Activated CD8-positive, alpha-beta memory T cell treated with anti-CD3 and anti-CD28 coated beads, Interleukin-2, amount 50 U/mL, for 48 hours (primary cell): ENCODE results near the gene SOHLH1.
"Not testable (repeated sequence)": the region's sequence is repeated elsewhere in the genome, so short reads cannot be mapped to it uniquely, and the experiment has no call there.

ENCODE experiments used
- DNase-seq: peaks from one replicate; pipeline ENCODE4 v3.0.0-alpha.2; 2020

Gene SOHLH1

DNA sequence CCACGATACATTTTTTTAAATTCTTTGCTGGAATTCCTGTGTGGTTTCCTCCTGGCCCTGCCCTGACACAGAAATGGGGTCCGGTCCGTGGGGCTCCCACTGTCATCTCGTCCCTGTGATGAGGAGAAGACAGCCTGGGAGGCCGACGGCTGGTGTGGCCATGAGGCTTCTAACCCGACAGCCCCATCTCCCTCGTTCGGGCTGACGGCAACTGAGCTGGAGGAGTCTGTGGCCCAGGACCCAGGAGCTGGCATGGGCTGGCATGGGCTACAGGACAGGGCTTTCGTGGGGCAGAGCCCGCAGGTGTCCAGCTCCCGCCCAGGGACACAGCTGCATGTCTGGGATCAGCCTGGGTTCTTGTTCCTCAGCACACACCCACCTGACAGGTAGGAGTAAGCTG, 22.4 kb downstream of the SOHLH1 start:
- no peak for DNase-seq

DNA sequence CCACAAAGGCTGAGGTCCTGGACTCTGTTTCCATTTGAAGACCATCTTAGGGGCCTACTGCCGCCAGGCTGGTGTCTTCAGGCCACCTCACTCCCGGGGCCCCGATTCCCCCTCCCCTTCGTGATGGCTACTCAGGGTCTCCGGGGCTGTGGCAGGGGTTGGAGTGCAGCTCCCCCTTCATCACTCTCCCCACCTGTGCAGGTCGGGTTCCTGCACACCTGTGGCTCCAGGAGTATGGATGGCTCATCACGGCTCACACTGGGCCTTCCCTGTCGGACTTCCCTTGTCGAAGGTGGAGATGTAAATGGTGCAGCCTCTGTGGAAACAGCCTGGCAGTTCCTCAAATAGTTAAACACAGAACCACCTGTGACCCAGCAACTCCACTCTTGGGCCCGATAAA, 24.3 kb downstream of the SOHLH1 start:
- no peak for DNase-seq

DNA sequence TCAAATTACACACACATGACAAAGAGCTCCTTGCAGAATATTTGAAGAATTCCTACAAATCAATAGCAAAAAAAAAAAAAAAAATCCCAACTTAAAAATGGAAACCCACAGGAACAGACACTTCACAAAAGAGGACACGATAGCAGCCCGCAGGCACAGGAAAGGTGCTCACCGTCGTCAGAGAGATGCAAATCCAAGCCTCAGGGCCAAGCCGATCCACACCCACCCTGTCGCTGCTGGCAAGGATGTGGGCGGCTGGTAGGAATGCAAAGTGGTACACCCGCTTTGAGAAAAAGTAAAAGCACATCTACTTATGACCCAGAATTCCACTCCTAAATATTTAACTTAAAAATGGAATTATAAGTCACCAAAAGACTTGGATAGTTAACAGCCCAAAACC, 25.3 kb downstream of the SOHLH1 start:
- DNase-seq: no peak

DNA sequence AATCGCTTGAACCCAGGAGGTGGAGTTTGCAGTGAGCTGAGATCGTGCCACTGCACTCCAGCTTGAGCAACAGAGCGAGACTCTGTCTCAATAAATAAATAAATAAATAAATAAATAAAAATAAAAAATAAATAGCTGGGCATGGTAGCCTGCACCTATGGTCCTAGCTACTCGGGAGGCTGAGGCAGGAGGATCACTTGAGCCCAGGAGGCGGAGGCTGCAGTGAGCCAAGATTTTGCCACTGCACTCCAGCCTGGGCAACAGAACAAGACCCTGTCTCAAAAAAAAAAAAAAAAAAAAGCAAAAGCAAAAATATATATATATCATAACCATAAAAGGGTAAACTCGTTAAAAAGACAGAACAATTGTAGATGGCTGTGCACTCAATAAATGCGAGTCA, 26.5 kb downstream of the SOHLH1 start:
- not testable (repeated sequence) for DNase-seq

DNA sequence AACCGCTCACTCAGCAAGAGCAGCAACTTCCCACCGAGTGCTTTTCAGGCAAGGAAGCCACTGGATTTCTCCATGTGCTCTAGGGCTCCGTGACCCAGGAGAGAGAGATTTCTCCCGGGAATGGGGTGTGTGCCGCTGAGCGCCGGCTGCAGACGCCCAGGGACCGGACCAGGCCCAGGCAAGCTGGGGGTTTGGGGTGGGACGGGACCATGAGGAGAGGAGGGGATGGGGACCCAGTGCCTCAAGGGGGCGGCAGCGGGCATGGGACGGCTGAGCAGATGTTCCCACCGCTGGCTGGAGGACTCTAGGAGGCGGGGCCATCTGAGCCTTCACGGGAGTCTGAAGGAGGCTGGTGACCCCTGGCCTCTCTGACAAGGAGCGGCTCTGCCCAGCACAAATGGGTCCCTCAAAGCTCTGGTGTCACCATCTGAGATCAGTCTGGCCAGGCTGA, 27.7 kb downstream of the SOHLH1 start:
- no peak for DNase-seq

DNA sequence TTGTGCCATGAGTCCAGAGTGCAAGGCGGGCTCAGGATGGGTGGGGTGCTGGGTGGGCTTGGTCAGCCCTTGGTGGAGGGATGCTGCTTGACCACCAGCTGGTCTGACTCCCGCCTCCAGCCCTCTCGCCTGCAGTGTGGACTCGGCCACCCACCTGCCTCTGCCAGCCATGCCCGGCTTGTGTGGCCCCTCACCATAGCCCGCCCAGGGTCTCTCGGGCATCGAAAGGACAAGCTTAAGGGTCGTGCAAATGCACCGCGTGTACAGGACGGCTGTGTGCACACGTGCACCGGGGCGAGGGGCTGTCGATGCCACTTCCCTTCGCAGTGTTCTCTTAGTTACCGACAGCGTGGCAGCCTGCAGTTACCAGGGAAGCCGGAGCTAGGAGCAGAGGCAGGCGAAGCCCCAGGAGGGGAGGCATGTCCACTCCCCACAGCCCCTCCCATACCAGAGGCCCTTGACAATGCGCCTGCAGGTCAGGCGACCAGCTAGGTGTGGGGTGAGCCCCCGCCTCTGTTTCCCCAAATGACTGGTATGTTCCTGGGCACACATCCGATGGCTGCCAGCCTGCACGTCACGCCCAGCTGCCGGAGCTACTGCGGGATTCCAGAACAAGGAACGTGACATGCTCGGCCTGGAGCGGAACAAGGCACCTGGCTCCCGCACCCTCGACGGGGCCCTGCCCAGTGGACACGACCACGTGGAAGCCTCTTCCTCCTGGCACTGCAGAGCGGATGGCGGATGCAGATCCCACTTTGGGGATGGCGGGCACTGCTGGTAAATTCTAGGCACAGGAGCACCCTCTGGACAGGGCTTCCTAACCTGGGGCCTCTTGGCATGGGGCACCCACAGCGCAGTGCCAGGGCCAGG, 28.3 kb downstream of the SOHLH1 start:
- DNase-seq: no peak

DNA sequence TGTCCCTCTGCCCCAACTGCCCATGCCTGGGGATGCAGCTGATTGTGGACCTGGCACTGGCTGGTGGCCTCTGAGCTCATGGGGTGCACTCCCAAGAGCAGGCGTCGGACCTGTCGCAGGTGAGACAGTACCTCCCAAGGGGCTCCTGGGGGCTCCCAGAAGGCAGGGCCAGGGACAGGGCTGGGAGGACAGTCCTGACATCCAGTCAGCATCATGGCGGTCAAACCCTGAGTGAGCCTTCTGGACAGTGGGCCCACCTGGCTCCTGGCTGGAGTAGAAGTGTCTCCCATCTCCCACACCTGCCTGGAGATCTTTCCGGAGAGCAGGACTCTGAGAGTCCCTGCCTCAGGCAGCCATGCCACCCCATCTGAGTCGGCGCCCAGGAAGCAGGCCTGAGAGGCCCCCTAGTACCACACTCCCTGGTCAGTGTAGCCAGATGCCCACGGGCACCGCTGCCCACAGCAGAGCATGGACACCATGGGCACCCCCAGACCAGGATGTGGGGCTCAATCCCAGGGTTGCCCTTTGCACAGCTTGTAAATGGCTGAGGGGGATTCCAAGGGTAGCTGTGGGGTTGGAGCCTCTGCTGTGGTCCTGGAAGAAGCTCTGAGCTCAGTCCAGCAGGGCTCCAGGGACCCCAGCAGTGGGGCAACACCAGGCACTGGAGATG, 29.5 kb downstream of the SOHLH1 start:
- no peak for DNase-seq

DNA sequence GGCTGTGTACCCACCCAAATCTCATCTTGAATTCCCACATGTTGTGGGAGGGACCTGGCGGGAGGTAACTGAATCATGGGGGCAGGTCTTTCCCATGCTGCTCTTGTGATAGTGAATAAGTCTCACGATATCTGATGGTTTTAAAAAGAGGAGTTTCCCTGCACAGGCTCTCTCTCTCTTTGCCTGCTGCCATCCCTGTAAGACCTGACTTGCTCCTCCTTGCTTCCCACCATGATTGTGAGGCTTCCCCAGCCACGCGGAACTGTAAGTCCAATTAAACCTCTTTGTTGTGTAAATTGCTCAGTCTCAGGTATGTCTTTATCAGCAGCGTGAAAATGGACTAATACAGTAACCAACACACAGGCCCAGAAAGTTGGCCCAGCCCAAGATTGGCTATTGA, 30.3 kb downstream of the SOHLH1 start:
- DNase-seq: not testable (repeated sequence)

DNA sequence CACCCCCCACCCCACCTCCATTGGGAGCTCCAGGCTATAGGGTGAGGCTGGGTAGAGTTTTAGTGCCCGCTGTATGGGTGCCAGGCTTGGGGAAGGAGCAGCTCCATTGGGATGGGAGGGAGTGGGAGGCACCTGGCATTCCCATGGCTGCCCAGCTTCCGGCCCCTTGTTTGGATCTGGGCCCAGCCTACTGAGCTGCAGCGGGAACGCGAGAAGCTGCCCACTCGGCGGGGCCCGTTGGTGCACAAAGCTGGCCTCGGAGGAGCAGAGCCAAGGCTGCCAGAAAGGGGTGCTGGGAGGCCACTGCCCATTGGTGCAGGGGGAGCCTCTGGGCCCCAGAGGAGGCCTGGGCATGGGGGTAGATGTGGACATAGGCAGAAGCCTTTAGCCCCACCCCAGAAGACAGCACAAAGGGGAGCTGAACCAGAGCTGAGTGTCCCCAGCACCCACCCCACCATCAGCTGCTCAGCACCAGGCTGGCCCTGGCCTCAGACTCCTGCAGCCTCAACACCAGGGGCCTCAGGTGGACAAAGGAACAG, 31.7 kb downstream of the SOHLH1 start:
- no peak for DNase-seq

DNA sequence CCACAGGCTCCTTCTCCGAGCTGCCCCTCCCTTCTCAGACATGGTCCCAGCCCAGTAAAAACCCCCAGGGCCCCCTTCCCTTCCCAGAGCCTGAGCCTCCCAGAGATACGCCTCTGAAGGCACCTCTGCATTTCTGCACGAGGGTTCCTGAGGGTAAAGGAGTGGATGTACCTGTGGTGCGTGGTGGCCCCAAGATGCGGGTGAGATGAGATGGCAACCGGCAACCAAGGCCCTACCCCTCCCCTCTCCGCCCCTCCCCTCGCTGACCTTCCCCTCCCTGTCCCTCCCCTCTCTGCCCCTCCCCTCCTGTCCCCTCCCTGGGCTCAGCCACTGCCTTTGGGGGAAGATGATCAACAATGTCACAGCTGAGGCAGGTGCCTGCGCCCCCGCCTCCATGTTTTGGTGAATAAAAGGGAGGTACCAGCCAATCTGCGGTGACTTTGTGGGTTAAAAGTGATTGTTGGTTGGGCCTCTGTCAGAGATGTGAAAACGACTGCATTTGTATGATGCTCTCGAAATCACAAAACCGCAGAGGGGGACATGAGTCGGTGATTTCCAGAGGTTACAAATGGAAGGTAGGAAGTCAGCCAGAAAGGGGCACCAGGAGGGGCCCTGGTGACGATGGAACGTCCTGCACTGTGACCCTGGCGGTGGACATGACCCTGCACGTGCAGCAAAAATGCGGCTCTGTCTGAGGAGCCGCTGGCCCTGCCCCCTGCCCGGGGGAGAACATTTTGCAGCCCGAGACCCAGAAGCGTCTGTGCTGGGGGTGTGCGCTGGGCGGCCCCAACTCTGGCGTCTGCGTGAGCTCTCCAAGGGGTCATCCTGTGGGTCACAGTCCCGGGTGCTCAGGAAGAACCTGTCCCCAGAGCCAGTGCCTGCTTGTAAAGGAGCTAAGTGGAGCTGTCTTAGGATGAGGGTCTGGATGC, 32.5 kb downstream of the SOHLH1 start:
- no peak for DNase-seq

DNA sequence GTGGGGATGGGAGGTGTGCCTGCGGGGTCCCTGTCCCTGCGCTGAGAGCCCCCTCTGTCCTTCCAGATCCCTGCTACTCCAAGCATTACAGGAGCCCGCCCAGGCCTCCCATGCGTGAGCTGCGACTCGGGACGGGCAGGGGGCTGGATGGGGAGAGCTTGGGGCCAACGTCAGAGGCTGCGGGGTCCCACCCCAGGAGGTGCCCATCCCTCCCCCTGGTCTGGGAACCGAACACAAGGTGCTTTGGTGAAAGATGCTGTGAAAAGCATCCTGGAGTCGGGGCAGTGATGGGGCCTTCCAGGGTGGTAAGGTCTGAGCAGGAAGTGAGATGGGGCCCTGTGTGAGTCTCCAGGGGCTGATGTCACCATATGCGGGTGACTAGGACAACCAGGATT, 33.5 kb downstream of the SOHLH1 start:
- DNase-seq: no peak

DNA sequence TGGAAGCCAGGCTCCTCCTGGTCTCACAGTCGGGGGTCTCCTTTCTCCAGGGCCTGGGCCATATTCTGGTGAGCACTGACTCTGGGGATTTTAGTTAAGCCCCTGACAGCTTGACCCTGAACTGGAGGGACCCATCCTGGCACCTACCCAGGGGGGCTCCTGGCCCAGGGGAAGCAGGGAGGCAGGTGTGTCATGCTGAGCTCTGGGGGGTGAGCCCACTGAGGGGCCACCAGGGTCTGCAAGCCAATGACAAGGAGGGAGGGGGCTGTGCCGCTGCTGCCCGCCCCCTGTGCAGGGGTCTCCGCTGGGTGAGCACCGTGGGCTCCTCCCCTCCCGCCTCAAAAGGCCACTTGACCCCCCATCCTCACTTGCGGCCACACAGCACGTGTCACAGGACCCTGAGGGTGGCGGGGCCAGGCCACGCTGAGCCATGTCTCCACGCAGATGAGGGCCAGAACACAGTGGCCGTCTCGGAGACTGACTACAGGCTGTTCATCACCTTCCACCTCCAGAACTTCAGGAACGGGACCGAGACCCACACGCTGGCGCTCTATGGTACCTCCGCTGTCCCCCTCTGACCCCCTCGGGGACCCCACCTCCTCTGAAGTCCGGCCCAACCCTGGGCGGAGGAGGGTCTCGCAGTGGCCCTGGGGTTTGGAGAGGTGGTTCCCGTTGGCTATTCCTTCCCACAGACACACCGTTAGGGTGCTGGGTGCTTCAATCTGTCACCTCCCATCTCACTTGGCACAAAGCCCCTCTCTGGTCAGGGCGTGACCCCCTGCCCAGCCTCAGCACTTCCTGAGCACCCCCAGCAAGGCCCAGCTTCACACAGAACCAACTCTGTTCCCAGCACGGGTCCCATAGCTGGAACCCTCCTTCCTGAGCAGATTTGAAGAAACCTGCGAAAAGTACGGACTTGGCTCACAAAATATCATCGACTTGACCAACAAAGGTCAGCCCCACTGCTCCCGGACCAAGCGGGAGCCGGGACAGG, 34.2 kb downstream of the SOHLH1 start:
- no peak for DNase-seq

DNA sequence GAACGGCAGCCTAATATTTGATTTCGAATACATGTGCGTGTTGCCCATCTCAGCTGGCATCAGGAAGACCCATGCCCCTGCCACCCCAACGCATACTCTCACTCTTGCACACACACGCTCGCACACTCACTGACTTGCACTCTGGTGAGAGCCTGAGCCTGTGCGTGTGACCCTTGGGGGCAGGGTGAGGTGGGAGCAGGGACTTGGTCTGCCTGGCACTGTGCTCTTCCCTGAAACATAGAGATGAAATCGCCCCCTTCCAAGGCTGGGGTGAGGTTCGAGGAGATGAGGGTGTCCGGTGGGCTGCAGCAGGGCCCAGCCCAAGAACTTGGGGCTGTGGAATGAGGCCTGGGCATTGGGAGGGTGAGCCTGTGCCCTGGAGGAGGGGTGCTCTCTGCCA, 35.0 kb downstream of the SOHLH1 start:
- no peak for DNase-seq

DNA sequence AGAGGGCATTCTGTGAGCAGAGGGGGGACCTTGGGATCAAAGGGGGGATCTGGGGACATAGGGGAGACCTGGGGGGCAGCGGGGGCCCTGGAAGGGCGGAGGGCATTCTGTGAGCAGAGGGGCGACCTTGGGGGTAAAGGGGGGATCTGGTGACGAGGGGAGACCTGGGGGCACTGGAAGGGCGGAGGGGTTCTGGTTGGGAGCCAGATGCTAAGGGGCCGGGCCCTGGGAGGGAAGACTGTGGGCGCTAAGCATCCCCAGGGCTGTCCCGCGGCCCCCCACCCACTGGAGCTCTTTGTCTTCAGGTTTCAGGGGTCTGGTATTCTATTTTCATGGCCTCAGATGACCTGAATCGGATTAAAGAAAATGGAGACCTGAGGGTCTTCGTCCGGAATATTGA, 35.4 kb downstream of the SOHLH1 start:
- no peak for DNase-seq

DNA sequence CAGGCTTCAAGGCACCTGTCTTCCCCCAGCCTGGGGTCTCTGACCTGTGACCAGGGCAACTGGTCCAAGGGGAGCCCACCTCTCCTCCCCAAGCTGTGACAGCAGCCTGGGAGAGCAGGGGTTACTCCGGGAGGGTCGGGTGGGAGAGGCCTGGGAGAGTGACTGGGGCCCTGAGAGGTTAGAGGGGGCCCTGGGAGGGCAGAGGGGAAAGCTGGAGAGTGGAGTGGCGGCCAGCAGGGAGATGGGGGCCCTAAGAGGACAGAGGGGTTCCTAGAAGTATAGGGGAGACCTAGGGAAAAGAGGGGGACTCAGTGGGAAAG, 35.9 kb downstream of the SOHLH1 start:
- DNase-seq: no peak

DNA sequence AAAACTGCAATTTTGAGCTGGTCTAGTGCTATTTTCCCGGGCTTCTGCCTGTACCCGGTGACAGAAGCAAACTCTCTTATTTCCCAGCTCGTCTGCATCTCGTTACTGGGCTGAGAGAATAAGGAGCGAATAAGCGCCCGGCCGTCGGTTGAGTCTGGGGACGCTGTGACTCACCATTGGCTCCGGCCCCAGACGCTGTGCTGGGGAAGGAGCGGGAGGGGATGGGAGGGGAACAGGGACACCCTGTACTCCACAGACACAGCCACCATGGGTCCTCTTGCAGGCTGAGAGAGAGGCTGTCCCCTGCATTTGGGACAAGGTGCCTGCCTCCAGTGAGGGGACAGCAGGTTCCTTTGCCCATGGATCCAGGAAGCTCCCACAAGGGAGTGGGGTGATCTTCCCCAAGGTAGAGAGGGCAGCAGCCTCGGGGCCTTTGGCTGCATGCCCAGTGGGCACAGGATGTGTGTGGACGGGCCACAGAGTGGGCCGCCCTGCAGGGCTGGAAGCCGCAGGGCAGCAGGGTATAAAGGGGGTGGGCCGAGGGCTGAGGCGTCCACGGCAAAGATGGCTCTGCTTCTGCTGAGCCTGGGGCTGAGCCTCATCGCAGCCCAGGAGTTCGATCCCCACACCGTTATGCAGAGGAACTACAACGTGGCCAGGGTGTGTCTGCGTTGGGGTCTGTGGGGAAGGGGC, 36.4 kb downstream of the SOHLH1 start, which contains the start of gene LCN9:
LCN9 (plus strand) TSS at position 552 of the 693 bp plus-strand sequence; CDS start at position 565, 13 bp downstream.
- no peak for DNase-seq

DNA sequence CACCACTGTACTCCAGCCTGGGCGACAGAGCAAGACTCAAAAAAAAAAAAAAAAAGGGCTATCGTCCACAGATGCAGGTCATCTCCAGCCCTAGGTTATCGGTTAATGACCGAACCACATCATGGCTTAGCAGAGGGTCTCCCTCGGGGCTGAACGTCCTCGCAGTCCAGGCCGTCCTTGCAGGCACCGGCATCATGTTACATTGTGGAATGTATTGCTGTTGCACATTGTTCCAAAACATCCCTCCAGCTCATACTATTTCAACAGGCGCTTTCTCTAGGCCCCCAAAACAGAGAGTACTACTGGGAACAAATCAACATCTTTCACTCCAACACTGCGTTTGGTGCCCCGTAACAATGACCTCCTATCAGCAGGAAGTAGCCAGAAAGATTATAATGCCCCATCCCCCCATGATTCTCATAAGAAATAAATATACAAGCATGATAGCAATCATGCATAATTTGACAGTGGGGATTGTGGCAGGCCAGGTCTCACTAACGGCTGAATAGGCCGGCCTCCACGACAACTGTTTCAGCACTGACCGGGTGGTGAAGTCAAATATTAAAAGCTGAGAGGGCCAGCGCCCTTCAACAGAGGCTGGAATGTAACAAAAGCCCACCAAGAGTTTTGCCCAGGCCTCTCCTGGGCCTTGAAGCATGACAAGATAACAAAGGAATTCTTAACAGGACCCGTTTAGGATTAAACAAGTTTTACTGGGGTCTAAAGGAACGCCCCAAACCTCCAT, 37.3 kb downstream of the SOHLH1 start:
- DNase-seq: no peak

DNA sequence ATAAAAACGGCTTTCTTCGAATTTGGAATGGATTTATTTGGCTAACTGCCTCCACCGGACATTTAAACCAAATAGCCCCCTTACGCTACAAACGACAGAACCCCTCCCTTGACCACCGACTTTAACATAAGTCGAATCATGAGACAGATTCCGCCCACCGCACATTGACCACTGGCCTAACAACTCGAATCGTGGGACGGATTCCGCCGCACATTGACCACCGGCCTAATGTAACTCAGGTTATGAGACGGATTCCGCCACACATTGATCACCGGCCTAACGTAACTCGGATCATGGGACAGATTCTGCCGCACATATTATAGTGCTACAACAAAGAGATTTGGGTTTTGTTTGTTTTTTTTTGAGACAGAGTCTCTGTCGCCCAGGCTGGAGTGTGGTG, 38.9 kb downstream of the SOHLH1 start:
- DNase-seq: no peak

DNA sequence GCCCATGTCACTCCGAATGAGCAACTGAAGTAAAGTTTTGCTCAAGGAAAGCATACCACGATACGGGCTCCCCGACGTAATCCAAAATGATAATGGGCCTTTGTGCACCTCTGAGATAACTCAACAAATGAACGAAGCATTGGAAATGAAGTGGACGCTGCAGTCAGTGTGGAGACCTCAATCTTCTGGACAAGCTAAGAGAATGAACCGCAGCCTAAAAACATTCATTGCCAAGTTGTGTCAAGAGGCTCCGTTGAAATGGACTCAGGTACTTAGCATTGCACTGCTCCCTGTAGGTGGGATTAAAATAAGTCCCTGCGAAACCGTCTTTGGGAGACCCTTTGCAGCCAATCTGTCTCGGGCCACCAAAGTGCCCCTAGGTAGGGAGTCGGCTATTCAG, 40.0 kb downstream of the SOHLH1 start:
- DNase-seq: no peak

DNA sequence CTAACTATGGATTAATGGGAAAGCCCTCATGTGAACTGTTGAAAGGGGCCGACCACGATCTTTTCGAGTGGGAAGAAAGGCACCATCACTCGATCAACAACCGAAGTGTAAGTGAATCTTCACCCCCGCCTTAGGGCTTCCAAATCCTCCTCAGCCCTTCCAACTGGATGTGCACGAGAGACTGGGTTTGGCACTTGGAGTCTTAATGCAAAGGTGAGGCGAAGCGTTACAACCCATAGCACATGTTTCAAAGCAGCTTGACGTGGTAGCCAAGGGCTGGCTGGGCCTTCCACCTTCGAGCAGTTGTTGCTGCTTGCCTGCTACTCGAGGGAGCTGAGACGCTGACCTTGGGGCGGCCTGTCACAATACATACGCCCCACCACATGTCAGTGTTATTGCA, 41.9 kb downstream of the SOHLH1 start:
- no peak for DNase-seq
